GM12864 (cell line): ENCODE measurements around the gene CBX8.

Experiments
- DNase-seq: peaks from one replicate; pipeline ENCODE4 v3.0.0-alpha.2; 2011; ENCODE audit warnings: low read depth
- H3K4me3 ChIP-seq: 2 replicates; pipeline ENCODE4 v1.5.1; 2011; ENCODE audit warnings: mild to moderate bottlenecking, low read depth, low read length, control low read depth
- TF ChIP-seq, protein P1 (sequence below): IDR thresholded peaks from 2 replicates; pipeline ENCODE4 v1.5.1; 2011; ENCODE audit warnings: low read depth, mild to moderate bottlenecking, moderate library complexity, low read length, control low read depth, inconsistent platforms; ENCODE audit errors: missing control alignments

Gene CBX8

DNA sequence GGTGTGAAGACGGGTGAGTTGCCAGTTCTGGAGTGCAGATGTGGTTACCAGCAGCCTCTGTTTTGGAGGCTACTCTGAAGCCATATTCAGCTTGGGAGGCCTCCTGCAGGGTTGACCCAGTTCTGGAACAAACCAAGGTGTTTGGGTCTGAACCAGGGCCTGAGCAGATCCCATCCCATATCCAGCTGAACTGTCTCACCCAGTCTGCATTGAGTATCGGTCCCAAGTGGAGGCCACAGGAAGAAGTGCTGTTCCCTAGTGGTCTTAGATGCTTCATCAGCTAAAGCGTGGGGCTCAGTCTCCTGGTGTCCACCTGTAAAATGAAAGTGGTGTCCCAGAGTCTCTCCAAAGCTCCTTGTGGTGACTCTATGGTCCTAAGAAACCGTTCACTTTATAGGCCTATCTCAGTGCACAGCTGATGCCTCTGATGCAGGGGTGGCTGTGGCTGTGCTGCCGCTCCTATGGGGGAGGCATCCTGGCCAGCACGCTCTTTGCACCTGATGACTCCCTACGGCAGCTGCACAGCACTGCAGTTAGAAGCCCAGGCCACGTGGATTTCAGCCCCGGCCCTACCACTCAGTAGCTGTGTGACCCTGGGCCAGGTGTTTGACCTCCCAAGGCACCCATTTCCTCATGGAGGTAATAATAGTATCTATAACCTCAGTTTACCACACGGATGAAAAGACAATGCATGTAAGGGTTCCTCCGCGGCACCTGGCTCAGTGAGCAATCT lies 21.3 kb upstream of the CBX8 start:
- TF ChIP-seq, protein P1, sequence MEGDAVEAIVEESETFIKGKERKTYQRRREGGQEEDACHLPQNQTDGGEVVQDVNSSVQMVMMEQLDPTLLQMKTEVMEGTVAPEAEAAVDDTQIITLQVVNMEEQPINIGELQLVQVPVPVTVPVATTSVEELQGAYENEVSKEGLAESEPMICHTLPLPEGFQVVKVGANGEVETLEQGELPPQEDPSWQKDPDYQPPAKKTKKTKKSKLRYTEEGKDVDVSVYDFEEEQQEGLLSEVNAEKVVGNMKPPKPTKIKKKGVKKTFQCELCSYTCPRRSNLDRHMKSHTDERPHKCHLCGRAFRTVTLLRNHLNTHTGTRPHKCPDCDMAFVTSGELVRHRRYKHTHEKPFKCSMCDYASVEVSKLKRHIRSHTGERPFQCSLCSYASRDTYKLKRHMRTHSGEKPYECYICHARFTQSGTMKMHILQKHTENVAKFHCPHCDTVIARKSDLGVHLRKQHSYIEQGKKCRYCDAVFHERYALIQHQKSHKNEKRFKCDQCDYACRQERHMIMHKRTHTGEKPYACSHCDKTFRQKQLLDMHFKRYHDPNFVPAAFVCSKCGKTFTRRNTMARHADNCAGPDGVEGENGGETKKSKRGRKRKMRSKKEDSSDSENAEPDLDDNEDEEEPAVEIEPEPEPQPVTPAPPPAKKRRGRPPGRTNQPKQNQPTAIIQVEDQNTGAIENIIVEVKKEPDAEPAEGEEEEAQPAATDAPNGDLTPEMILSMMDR = no peak
- no peak overlapping the region for H3K4me3 ChIP-seq
- DNase-seq = no peak

DNA sequence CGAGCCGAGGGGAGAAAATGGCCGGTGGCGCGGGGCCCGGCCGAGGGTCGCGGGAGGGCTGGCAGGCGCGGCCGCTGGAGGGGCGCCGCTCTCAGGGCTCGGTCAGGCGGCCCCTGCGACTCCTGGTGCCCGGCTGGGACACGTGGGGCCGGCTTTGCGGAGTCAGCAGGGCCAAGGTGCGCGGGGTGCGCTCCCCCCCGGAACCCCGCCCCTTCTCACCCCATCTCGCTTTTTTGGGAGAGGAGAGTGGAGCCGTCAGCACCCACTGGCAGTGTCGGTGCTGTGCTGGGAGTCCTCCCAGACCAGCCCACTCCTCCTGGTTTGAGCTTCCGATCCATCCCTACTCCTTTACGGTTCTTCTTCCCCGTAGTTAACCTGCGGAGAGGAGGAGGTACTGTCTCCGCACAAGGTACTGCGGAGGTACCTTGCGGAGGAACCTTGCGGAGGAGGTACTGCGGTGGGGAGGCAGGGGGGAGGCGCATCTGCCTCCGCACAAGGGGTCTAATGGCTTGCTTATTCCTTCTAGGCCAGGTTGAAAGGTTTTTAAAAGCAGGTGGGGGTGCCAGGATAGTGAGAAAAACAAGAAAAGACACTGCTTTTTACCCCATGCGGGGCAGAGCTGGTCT lies 19.1 kb upstream of the CBX8 start:
- no peak for DNase-seq
- H3K4me3 ChIP-seq = no peak overlapping the region
- TF ChIP-seq, protein P1 = no peak

DNA sequence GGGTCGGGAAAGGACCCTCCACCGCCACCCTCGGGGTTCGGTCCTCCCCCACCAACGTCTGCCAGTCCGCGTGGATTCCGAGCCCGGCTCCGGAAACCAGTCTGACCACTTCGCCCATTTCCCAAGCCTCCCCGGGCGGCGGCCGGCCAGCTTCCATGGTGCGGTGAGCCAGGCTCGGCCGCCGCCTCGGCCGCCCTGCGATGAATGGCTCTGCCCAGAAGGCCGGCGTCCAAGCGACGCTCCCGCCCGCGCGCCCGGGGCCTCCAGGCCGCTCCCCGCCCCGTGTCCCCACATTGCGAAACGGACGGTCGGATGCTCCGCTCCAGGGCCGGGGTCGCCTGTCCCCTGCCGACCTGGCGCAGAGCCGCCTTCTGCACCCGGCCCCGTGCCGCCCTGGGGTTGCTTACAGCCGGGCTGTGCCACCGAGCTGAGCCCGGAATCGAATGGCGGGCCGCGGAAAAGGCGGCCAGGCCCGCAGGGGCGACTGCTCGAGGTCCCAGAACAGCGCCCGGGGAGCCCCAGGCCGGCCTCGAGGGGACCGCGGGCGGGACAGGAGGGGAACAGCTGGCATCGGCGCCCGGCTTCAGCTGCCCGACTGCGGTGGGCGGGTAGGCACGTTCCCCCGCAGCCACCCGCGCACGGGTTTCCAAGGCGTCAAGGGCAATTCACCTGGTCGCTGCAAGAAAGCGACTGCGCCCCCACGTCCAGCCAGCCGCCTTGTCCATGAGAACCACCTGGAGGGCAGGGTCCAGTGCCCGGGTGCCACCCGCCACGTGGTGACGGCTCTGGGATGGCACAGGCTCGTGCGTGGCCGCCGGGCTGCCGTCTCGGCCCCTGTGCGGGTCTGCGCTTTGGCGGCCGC lies 18.3 kb upstream of the CBX8 start:
- TF ChIP-seq, protein P1 = no peak
- DNase-seq = no peak

DNA sequence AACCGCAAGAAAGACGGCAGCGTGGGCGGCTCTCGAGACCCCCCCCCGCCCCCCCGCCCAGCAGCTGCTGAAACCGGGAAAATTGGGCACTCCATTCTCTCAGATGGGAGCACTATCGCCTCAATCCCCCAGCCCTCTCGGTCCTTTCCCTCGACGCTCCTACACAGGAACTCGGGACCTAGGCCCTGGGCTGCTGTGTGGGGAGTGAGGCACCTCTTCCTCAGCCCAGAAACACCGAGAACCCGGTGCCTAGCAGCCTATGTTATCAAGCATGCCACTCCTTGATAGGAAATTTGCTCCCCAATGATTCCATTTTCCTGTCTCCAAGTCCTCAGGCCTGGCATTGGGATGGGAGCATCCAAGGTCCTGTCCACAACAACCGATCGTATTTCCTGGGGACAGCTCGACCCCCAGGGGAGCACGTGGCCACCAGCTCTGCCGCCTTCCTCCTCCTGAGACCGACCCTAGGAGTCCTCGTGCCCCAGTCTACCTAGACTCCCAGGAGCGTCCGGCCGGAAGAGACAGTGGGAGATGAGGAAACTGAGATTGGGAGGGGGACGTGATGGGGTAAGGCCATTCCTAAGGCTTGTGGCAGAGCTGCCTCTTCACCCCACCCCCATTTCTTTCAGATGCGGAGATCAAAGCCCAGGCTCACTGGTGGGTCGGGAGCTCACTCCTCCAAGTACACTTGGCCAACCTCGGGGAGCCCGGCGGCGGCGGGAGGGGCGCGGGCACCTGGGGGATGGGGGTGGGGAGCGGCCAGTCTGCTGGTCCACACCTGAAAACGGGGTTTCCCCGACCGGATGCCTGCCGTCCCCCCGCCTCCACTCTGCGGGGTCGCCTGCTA lies 17.5 kb upstream of the CBX8 start:
- H3K4me3 ChIP-seq = no peak overlapping the region
- DNase-seq = no peak
- TF ChIP-seq, protein P1 = no peak

More for the DNA sequence above, 18.3 kb upstream of the CBX8 start:
- no peak overlapping the region for H3K4me3 ChIP-seq

DNA sequence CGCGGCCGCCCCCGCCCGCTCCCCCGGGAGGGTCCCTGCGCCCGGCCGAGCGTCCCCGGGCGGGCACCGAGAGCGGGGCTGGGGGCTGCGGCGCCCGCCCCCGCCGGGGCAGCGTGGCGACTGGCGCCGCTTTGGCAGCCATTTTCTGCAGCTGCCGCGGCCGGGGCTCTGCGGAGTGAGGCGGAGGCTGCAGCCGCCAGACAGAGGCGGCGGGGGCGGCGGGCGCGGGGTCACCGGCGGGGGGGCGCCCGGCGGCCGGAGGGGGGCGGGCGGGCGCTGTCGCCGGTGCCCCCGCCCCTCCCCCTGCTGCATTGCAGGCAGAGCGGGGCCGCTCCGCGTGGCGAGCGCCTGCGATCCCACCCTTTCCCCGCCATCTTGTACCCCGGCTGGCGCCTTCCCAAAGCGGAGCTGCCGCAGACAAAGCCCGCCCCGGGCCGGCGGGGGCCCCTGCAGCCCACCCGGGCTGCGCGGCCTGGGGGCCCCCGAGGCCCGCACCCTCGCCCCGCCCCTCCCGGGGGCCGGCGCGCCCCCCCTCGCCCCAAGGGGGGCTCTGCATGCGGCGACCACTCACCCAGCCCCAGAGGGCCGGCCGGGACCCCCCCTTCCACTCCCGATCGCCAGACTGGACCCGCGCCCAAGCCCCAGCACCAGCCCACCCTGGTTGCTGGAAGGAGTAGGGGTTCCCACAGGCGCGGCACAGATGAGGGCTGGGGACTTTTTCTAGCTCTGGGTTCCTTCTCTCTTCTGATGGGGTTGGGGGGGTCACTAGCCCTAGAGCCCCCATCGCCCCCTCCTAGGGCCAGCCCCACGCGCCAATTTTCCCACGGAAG lies 16.6 kb upstream of the CBX8 start:
- TF ChIP-seq, protein P1 = no peak
- no peak overlapping the region; the same call in 1 of the 2 replicates for H3K4me3 ChIP-seq
- no peak for DNase-seq
